HG03135 (cell line): ENCODE measurements around the gene NUDT1.

ENCODE experiments used
- ATAC-seq: cut with Tn5 transposase; IDR thresholded peaks from one replicate; pipeline ENCODE4 v1.9.1; 2021; ENCODE audit warnings: mild to moderate bottlenecking, moderate library complexity; ENCODE audit not compliant: unreplicated experiment

NUDT1 gene

GRCh38 chr7:2241580-2242540 lies at the start of gene NUDT1, which contains the start of gene MRM2:
Gene NUDT1, plus strand, starts transcription at chr7:2242226. Its CDS starts 2,349 bp downstream, at chr7:2244575.
Gene MRM2, minus strand, starts transcription at chr7:2242205. Its CDS starts 36 bp downstream, at chr7:2242169.
- peak; percentile 62 for ATAC-seq

- no peak for ATAC-seq
Observed at GRCh38 chr7:2192831-2193534, 49.0 kb upstream of the NUDT1 start.

- ATAC-seq: no peak
Observed at GRCh38 chr7:2193575-2194305, 48.3 kb upstream of the NUDT1 start.

GRCh38 chr7:2195400-2196246 lies 46.4 kb upstream of the NUDT1 start:
- no peak for ATAC-seq

- ATAC-seq: no peak
Observed at GRCh38 chr7:2196381-2197378, 45.3 kb upstream of the NUDT1 start.

- ATAC-seq: no peak
Observed at GRCh38 chr7:2197436-2198155, 44.4 kb upstream of the NUDT1 start.

GRCh38 chr7:2198206-2198605 lies 43.8 kb upstream of the NUDT1 start:
- ATAC-seq: no peak

- ATAC-seq: no peak
Observed at GRCh38 chr7:2198760-2199159, 43.3 kb upstream of the NUDT1 start.

- no peak for ATAC-seq
Observed at GRCh38 chr7:2199528-2199927, 42.5 kb upstream of the NUDT1 start.

GRCh38 chr7:2199956-2200583 lies 42.0 kb upstream of the NUDT1 start:
- ATAC-seq: no peak

- ATAC-seq: no peak
Observed at GRCh38 chr7:2200584-2200980, 41.4 kb upstream of the NUDT1 start.

GRCh38 chr7:2201128-2201527 lies 40.9 kb upstream of the NUDT1 start:
- no peak for ATAC-seq

GRCh38 chr7:2201686-2202360 lies 40.2 kb upstream of the NUDT1 start:
- no peak for ATAC-seq

GRCh38 chr7:2202361-2202761 lies 39.7 kb upstream of the NUDT1 start:
- ATAC-seq: no peak

GRCh38 chr7:2202901-2203765 lies 38.9 kb upstream of the NUDT1 start:
- no peak for ATAC-seq

GRCh38 chr7:2203766-2204300 lies 38.2 kb upstream of the NUDT1 start:
- no peak for ATAC-seq
